K562 (cell line): ENCODE data around the gene ATF6B. TPM values are rescaled to one million over a fixed set of nuclear protein-coding genes. Genes with fewer than 3 reads are reported as not detected.
A peak's percentile ranks its signal among the peaks of the same experiment; 100 is the strongest.

ENCODE experiments used
- ATAC-seq: fragments of 200-7000 bp; cut with Tn5 transposase; 3 replicates; pipeline ENCODE4 v1.9.1; 2020; ENCODE audit warnings: moderate library complexity
- BruUV-seq: library from RNA; stranded (reverse); fragments of 400-500 nt; replicated peaks from 2 replicates; lab custom pipeline; 2021; lab: Mats Ljungman, UMichigan
- CTCF ChIA-PET: fragments of 300-600 bp; formaldehyde crosslinking; extraction: SDS; loops from one replicate; lab custom pipeline; 2021; ENCODE audit warnings: low intra/inter-chr PET ratio; lab: Yijun Ruan, JAX
- POLR2A ChIA-PET: fragments of 300-600, 350-650 bp; sonication (Branson Sonifier 250); formaldehyde crosslinking; extraction: SDS; loops from one replicate; lab custom pipeline; 2021; ENCODE audit warnings: antibody characterized with exemption, inconsistent platforms; lab: Yijun Ruan, JAX
- DNase-seq, 4 experiments: peaks; one replicate each; pipeline versions ENCODE4 v3.0.0 to v3.0.0-alpha.2; 2011 to 2018; ENCODE audit warnings: low spot score in 3 of 4, mixed read lengths in 3 of 4; ENCODE audit errors: extremely low read depth in 1 of 4
- FAIRE-seq: peaks from 2 replicates; lab custom pipeline; 2011; peaks lifted over from hg19 to GRCh38; lab: Jason Lieb, UNC
- H2AFZ ChIP-seq: 2 replicates; pipeline ENCODE4 v1.6.0; 2011; ENCODE audit warnings: low read depth, low read length, control low read depth, inconsistent platforms
- H3K27ac ChIP-seq: fragments of 200-600 bp; 3 replicates; pipeline ENCODE4 v1.8.0; 2011; ENCODE audit warnings: low read depth, mild to moderate bottlenecking, control low read depth, inconsistent platforms, low read length, moderate library complexity, mixed read lengths; ENCODE audit errors: extremely low read depth
- H3K27me3 ChIP-seq, 2 experiments: fragments of 300-600 bp in 1 of 2; 2 replicates in 1 of 2; 3 replicates in 1 of 2; pipeline versions ENCODE4 v1.6.0 to v1.8.0; 2011; ENCODE audit warnings: inconsistent platforms in 2 of 2, low read length in 2 of 2, mild to moderate bottlenecking in 1 of 2, mixed read lengths in 1 of 2, moderate library complexity in 1 of 2; ENCODE audit not compliant: control insufficient read depth in 2 of 2, insufficient read depth in 2 of 2
- H3K36me3 ChIP-seq: fragments of 300-600 bp; 3 replicates; pipeline ENCODE4 v1.8.0; 2011; ENCODE audit warnings: mild to moderate bottlenecking, low read length, inconsistent platforms; ENCODE audit not compliant: control insufficient read depth, insufficient read depth
- H3K4me1 ChIP-seq, 2 experiments: fragments of 200-600 bp in 1 of 2; replicated peaks in 1 of 2; 2 replicates in 1 of 2; 3 replicates in 1 of 2; pipeline versions ENCODE4 v1.5.1 to v1.8.0; 2011; ENCODE audit warnings: inconsistent platforms in 2 of 2, low read length in 2 of 2, mild to moderate bottlenecking in 1 of 2, mixed read lengths in 1 of 2, moderate library complexity in 1 of 2; ENCODE audit not compliant: control insufficient read depth in 2 of 2, insufficient read depth in 2 of 2
- H3K4me2 ChIP-seq: 2 replicates; pipeline ENCODE4 v1.6.1; 2011; ENCODE audit warnings: low read length, control low read depth, inconsistent platforms, mixed read lengths; ENCODE audit not compliant: insufficient read depth
- H3K4me3 ChIP-seq: fragments of 200-600 bp; sonication (generic), shearing (Covaris generic); 2 replicates; pipeline ENCODE4 v1.5.1; 2016; ENCODE audit warnings: control low read depth, inconsistent platforms
- H3K79me2 ChIP-seq: fragments of 200-600 bp; 3 replicates; pipeline ENCODE4 v1.8.0; 2011; ENCODE audit warnings: low read length, inconsistent platforms; ENCODE audit not compliant: control insufficient read depth, insufficient read depth
- H3K9ac ChIP-seq, 2 experiments: 2 replicates each; pipeline versions ENCODE4 v1.6.0 to v1.6.1; 2011; ENCODE audit warnings: low read depth in 2 of 2, low read length in 2 of 2, control low read depth in 1 of 2, inconsistent platforms in 1 of 2, mild to moderate bottlenecking in 1 of 2, mixed read lengths in 1 of 2; ENCODE audit not compliant: insufficient read depth in 1 of 2
- H3K9me1 ChIP-seq: one replicate; pipeline ENCODE4 v1.6.0; 2011; ENCODE audit warnings: inconsistent platforms, mild to moderate bottlenecking, low read length, moderate library complexity; ENCODE audit not compliant: control insufficient read depth, insufficient read depth
- H3K9me3 ChIP-seq: replicated peaks from 2 replicates; pipeline ENCODE4 v1.5.1; 2011; ENCODE audit warnings: low read depth, low read length, inconsistent platforms; ENCODE audit not compliant: control insufficient read depth, insufficient read depth
- H4K20me1 ChIP-seq: replicated peaks from 2 replicates; pipeline ENCODE4 v1.6.1; 2011; ENCODE audit warnings: low read length, inconsistent platforms, mixed read lengths; ENCODE audit not compliant: control insufficient read depth, insufficient read depth
- CHD7 ChIP-seq: fragments of 200-600 bp; sonication (generic); IDR thresholded peaks from one replicate; pipeline ENCODE4 v1.6.1; 2012; ENCODE audit warnings: mild to moderate bottlenecking, low read depth, low read length, inconsistent platforms
- CREB1 ChIP-seq, 2 experiments: sonication (generic) in 1 of 2; formaldehyde crosslinking in 1 of 2; IDR thresholded peaks; 2 replicates each; pipeline versions ENCODE4 v1.6.1 to v1.8.0; 2012 to 2022; ENCODE audit warnings: inconsistent platforms in 1 of 2, mild to moderate bottlenecking in 1 of 2, missing genetic modification reagents in 1 of 2, moderate library complexity in 1 of 2
- E2F5 ChIP-seq: sonication (generic); formaldehyde crosslinking; IDR thresholded peaks from 2 replicates; pipeline ENCODE4 v1.8.0; 2022; ENCODE audit warnings: mild to moderate bottlenecking, missing genetic modification reagents
- GABPA ChIP-seq: fragments of 200-800 bp; sonication (Bioruptor generic); conservative IDR thresholded peaks from 2 replicates; pipeline ENCODE4 v1.6.1; 2016; ENCODE audit warnings: low read depth, missing genetic modification characterization, missing compliant biosample characterization
- MXI1 ChIP-seq: IDR thresholded peaks from 2 replicates; pipeline ENCODE4 v1.6.1; 2011; ENCODE audit warnings: low read depth, mild to moderate bottlenecking, improper control_type of control experiment, low read length
- POLR2G ChIP-seq: fragments of 200-400 bp; formaldehyde crosslinking; IDR thresholded peaks from 2 replicates; pipeline ENCODE4 v1.6.1; 2017; ENCODE audit warnings: low read depth, mild to moderate bottlenecking, antibody characterized with exemption, low read length, moderate library complexity
- SIRT6 ChIP-seq: IDR thresholded peaks from one replicate; pipeline ENCODE4 v1.6.1; 2012; ENCODE audit warnings: low read depth, mild to moderate bottlenecking, control low read depth, inconsistent platforms, low read length, moderate library complexity
- SMARCA4 ChIP-seq: fragments of 450-650 bp; IDR thresholded peaks from 2 replicates; pipeline ENCODE4 v1.6.1; 2016
- SPI1 ChIP-seq: IDR thresholded peaks from 2 replicates; pipeline ENCODE4 v1.6.1; 2011; ENCODE audit warnings: low read depth, low read length, control low read depth, borderline replicate concordance
- TBP ChIP-seq: optimal IDR thresholded peaks from 2 replicates; pipeline ENCODE3; 2011; ENCODE audit warnings: low read depth, low read length, improper control_type of control experiment
- TRIM28 ChIP-seq: fragments of 450-650 bp; IDR thresholded peaks from 2 replicates; pipeline ENCODE4 v1.6.1; 2017
- XRCC4 ChIP-seq: IDR thresholded peaks from one replicate; pipeline ENCODE4 v1.6.1; 2011; ENCODE audit not compliant: insufficient read depth, insufficient read length; ENCODE audit errors: extremely low read depth
- WGBS: fragments of 100-300 bp; shearing (Covaris generic); methylation state at CpG from one replicate; pipeline ENCODE4 v1.1.6; 2016; ENCODE audit warnings: low coverage, mixed read lengths; ENCODE audit not compliant: insufficient coverage; ENCODE audit errors: missing lambda C conversion rate; 5-methylcytosine and 5-hydroxymethylcytosine counted together
- in situ Hi-C: fragments of 300-500 bp; cut with MboI; formaldehyde crosslinking; loops from 4 replicates; pipeline ENCODE4 v1.15.0; 2018; ENCODE audit warnings: inconsistent platforms, mixed read lengths
- intact Hi-C: fragments of 100-400 bp; cut with micrococcal nuclease; formaldehyde crosslinking; loops from 2 replicates; pipeline ENCODE4 v1.14.2; 2022
- polyA plus RNA-seq, 8 experiments: library from polyadenylated mRNA; depleted of rRNA in 4 of 8; stranded (reverse) in 5 of 8; unstranded in 3 of 8; fragments of >200 nt; fragmentation: Nextera tagmentation in 2 of 8; fragmentation: Illumina TruSeq in 1 of 8; extraction: Ambion mirVana in 2 of 8; extraction: Trizol in 1 of 8; gene quantifications; 2 replicates each; pipeline versions ENCODE4 v1.2.1 to v1.2.3, GENCODE V29; 2011 to 2014; ENCODE audit warnings: inconsistent platforms in 1 of 8, missing spikeins in 1 of 8
- total RNA-seq, 7 experiments: library from RNA; depleted of rRNA in 6 of 7; stranded (reverse); fragments of >200 nt in 6 of 7; fragmentation: Illumina TruSeq in 2 of 7; extraction: Trizol in 2 of 7; gene quantifications; 2 replicates each; pipeline versions ENCODE4 v1.2.1 to v1.2.3, GENCODE V29; 2011 to 2021; ENCODE audit warnings: low replicate concordance in 1 of 7

ATF6B gene
- total and polyA plus RNA-seq, 9 of the 15 experiments (the other 6 are each of a cell fraction or from before 2014, with no cell fraction given): 20.7 to 131 (median 31.7) TPM

- H3K4me1 ChIP-seq: peaks cover 9 to 23% of the 10 kb centered on the region in 2 experiments
- no peaks in the 10 kb centered on the region for H3K79me2 ChIP-seq
- DNase-seq: no peak
- no peak overlapping the region for H2AFZ ChIP-seq
- no peak overlapping the region for H3K4me2 ChIP-seq
- no TSS peak for BruUV-seq
- POLR2A ChIA-PET: interaction anchor here (0.9 to 1.6 kb wide), 2 partner anchors 15 to 30 kb away, joined by 3 to 4 read pairs; no protein-coding TSS in a partner anchor
- no peak for ATAC-seq
- H3K4me3 ChIP-seq: no peak overlapping the region
- no peaks in the 10 kb centered on the region for H3K27me3 ChIP-seq
- H3K9ac ChIP-seq: no peak overlapping the region
- H4K20me1 ChIP-seq: no peaks in the 10 kb centered on the region
- intact Hi-C loops: no loop called here
- CTCF ChIA-PET: no interaction called here
- no peaks in the 10 kb centered on the region for H3K9me1 ChIP-seq
- no peak overlapping the region for H3K27ac ChIP-seq
- H3K9me3 ChIP-seq: no peaks in the 10 kb centered on the region
- FAIRE-seq: peak; percentile 79
- H3K36me3 ChIP-seq: no peaks in the 10 kb centered on the region
- 15% methylated on average over 4 of the region's 4 CpGs for WGBS
- in situ Hi-C loops: no loop called here
- TF ChIP-seq GABPA (tag) (no peak), CHD7 (no peak), SMARCA4 (0 out of 2 replicates have a peak, but pooled peaks have one; percentile 5), TBP (no peak), SPI1 (no peak), XRCC4 (no peak), MXI1 (no peak), TRIM28 (no peak), E2F5 (CRISPR knock-in tag) (no peak), CREB1 (IDR thresholded peaks at IDR 0.05) (no peak), CREB1 (CRISPR knock-in tag; IDR thresholded peaks at IDR 0.05) (no peak), SIRT6 (no peak), POLR2G (no peak)
Observed at GRCh38 chr6:32146687-32147086, 18.6 kb upstream of the ATF6B start.
